GM19193 (cell line): ENCODE measurements around the gene PDZD8.

Experiments
- POLR2A ChIP-seq: IDR thresholded peaks from 4 replicates; pipeline ENCODE4 v1.6.1; 2011; ENCODE audit not compliant: insufficient read depth, insufficient read length; ENCODE audit errors: extremely low read depth

PDZD8 gene

GRCh38 chr10:117375360-117376178, at the start of gene PDZD8:
Gene PDZD8 (minus strand): TSS chr10:117375440. CDS start chr10:117375227, 213 bp downstream.
- TF ChIP-seq POLR2A: peak; percentile 89

GRCh38 chr10:117424171-117424570, 48.9 kb upstream of the PDZD8 start:
- TF ChIP-seq POLR2A: no peak

GRCh38 chr10:117421985-117422384, 46.7 kb upstream of the PDZD8 start:
- no peak for TF ChIP-seq POLR2A

GRCh38 chr10:117420768-117421167, 45.5 kb upstream of the PDZD8 start:
- TF ChIP-seq POLR2A: no peak

GRCh38 chr10:117419921-117420320, 44.7 kb upstream of the PDZD8 start:
- TF ChIP-seq POLR2A: no peak

- no peak for TF ChIP-seq POLR2A
Observed at GRCh38 chr10:117419159-117419558, 43.9 kb upstream of the PDZD8 start.

GRCh38 chr10:117418121-117418520, 42.9 kb upstream of the PDZD8 start:
- TF ChIP-seq POLR2A: no peak

- TF ChIP-seq POLR2A: no peak
Observed at GRCh38 chr10:117417196-117417595, 42.0 kb upstream of the PDZD8 start.

GRCh38 chr10:117413928-117414618, 38.8 kb upstream of the PDZD8 start:
- TF ChIP-seq POLR2A: no peak

- no peak for TF ChIP-seq POLR2A
Observed at GRCh38 chr10:117412469-117413010, 37.3 kb upstream of the PDZD8 start.

- no peak for TF ChIP-seq POLR2A
Observed at GRCh38 chr10:117411479-117412399, 36.5 kb upstream of the PDZD8 start.

GRCh38 chr10:117410557-117410956, 35.3 kb upstream of the PDZD8 start:
- TF ChIP-seq POLR2A: no peak

GRCh38 chr10:117409549-117410305, 34.5 kb upstream of the PDZD8 start:
- no peak for TF ChIP-seq POLR2A

GRCh38 chr10:117408436-117409384, 33.5 kb upstream of the PDZD8 start:
- no peak for TF ChIP-seq POLR2A

- no peak for TF ChIP-seq POLR2A
Observed at GRCh38 chr10:117405730-117406129, 30.5 kb upstream of the PDZD8 start.
